GM23248 (cell line): ENCODE results near the gene SUPT3H. TPM values are rescaled to one million over a fixed set of nuclear protein-coding genes. Genes with fewer than 3 reads are reported as not detected.

Source experiments
- DNase-seq: peaks from one replicate; pipeline ENCODE4 v3.0.0-alpha.2; 2015
- H2AFZ ChIP-seq: fragments of 200-600 bp; sonication (generic); 2 replicates; pipeline ENCODE4 v1.6.1; 2016; ENCODE audit warnings: antibody characterized with exemption
- H3F3A ChIP-seq: fragments of 200-600 bp; sonication (generic); 2 replicates; pipeline ENCODE4 v1.6.1; 2016; ENCODE audit warnings: mild to moderate bottlenecking, antibody characterized with exemption, mixed run types; ENCODE audit not compliant: insufficient read depth
- H3K27ac ChIP-seq: fragments of 200-600 bp; sonication (generic); 2 replicates; pipeline ENCODE4 v1.5.1; 2016; ENCODE audit warnings: mild to moderate bottlenecking
- H3K27me3 ChIP-seq: fragments of 200-600 bp; sonication (generic); replicated peaks from 2 replicates; pipeline ENCODE4 v1.6.1; 2016; ENCODE audit warnings: mild to moderate bottlenecking; ENCODE audit not compliant: insufficient read depth
- H3K36me3 ChIP-seq: fragments of 200-600 bp; sonication (generic); 2 replicates; pipeline ENCODE4 v1.6.1; 2016; ENCODE audit warnings: low read depth, mild to moderate bottlenecking
- H3K4me1 ChIP-seq: fragments of 200-600 bp; sonication (generic); 2 replicates; pipeline ENCODE4 v1.6.1; 2016; ENCODE audit warnings: mild to moderate bottlenecking; ENCODE audit not compliant: insufficient read depth
- H3K4me2 ChIP-seq: fragments of 200-600 bp; sonication (generic); one replicate; pipeline ENCODE4 v1.6.1; 2016; ENCODE audit warnings: mild to moderate bottlenecking; ENCODE audit not compliant: unreplicated experiment
- H3K4me3 ChIP-seq: fragments of 200-600 bp; sonication (generic); 2 replicates; pipeline ENCODE4 v1.5.1; 2016; ENCODE audit warnings: mild to moderate bottlenecking
- H3K79me2 ChIP-seq: fragments of 200-600 bp; sonication (generic); 2 replicates; pipeline ENCODE4 v1.6.1; 2016; ENCODE audit warnings: mild to moderate bottlenecking; ENCODE audit not compliant: insufficient read depth
- H3K9ac ChIP-seq: fragments of 200-600 bp; sonication (generic); 2 replicates; pipeline ENCODE4 v1.6.1; 2016; ENCODE audit warnings: mild to moderate bottlenecking
- H3K9me2 ChIP-seq: fragments of 200-600 bp; sonication (generic); 2 replicates; pipeline ENCODE4 v1.6.1; 2016; ENCODE audit warnings: mixed run types, mild to moderate bottlenecking, moderate library complexity; ENCODE audit not compliant: insufficient read depth
- H3K9me3 ChIP-seq: fragments of 200-600 bp; sonication (generic); one replicate; pipeline ENCODE4 v1.6.1; 2017; ENCODE audit warnings: low read depth
- H4K20me1 ChIP-seq: fragments of 200-600 bp; sonication (generic); 2 replicates; pipeline ENCODE4 v1.6.0; 2016; ENCODE audit not compliant: insufficient read depth
- EZH2 ChIP-seq: fragments of 200-600 bp; sonication (generic); IDR thresholded peaks from 2 replicates; pipeline ENCODE4 v1.6.1; 2018; ENCODE audit warnings: antibody characterized with exemption, mild to moderate bottlenecking; ENCODE audit not compliant: insufficient read depth, poor library complexity, severe bottlenecking
- EZH2phosphoT487 ChIP-seq: fragments of 200-600 bp; sonication (generic); IDR thresholded peaks from 2 replicates; pipeline ENCODE4 v1.6.1; 2018; ENCODE audit warnings: antibody characterized with exemption, moderate library complexity, mild to moderate bottlenecking, low read depth; ENCODE audit not compliant: insufficient read depth
- WGBS, 2 experiments: methylation state at CpG; one replicate each; pipeline ENCODE4 v1.1.6; 2015 to 2017; ENCODE audit warnings: low lambda C conversion rate in 2 of 2, low coverage in 1 of 2; ENCODE audit errors: missing lambda C conversion rate in 2 of 2; 5-methylcytosine and 5-hydroxymethylcytosine counted together
- in situ Hi-C: fragments of 300-500 bp; cut with MboI; formaldehyde crosslinking; loops from 2 replicates; pipeline ENCODE4 v1.15.0; 2020
- polyA plus RNA-seq: library from polyadenylated mRNA; unstranded; fragments of >200 nt; fragmentation: Nextera tagmentation; extraction: Ambion mirVana; gene quantifications from 2 replicates; pipeline ENCODE4 v1.2.1, GENCODE V29; 2016
- total RNA-seq: library from RNA; depleted of rRNA; stranded (reverse); fragments of >200 nt; shearing (Covaris generic); gene quantifications from 2 replicates; pipeline ENCODE4 v1.2.3, GENCODE V29; 2014

Gene SUPT3H
- total and polyA plus RNA-seq, 2 experiments from 2014 or later = 9.3 to 12.4 TPM

DNA sequence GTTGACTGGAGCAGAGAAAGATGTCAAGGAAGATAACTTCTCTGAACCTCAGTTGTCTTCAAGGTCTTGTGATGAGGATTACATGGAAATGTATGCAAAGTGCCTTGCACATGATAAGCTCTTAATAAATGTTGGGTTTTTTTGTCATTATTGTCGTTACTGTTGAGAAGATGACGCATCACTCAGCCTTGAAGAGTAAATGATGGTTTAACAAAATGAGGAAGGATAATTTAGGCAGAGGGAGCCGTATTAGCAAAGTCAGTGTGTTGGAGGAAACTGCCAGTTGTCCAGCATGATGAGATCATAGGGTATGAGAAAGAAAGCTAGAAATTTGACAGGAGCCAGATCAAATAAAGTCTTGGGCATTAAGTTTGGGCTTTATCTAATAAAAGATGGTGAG, 8.8 kb upstream of the SUPT3H start:
- H3K4me1 ChIP-seq = peaks cover 36% of the 10 kb centered on the region
- in situ Hi-C loops = no loop called here
- no peak overlapping the region for H2AFZ ChIP-seq
- no peaks in the 10 kb centered on the region for H3K9me3 ChIP-seq
- H3K9me2 ChIP-seq = no peaks in the 10 kb centered on the region
- no peak overlapping the region for H3K4me3 ChIP-seq
- WGBS, 2 experiments = 59 to 61% methylated on average over 3 of the region's 3 CpGs
- H3F3A ChIP-seq = peaks cover 34% of the 10 kb centered on the region
- no peaks in the 10 kb centered on the region for H3K27me3 ChIP-seq
- TF ChIP-seq EZH2 = no peak
- no peak for TF ChIP-seq EZH2phosphoT487
- H4K20me1 ChIP-seq = no peaks in the 10 kb centered on the region
- H3K4me2 ChIP-seq = peak overlapping the region; percentile 66
- H3K9ac ChIP-seq = no peak overlapping the region
- H3K79me2 ChIP-seq = no peaks in the 10 kb centered on the region
- H3K27ac ChIP-seq = peak overlapping the region; percentile 83
- no peaks in the 10 kb centered on the region for H3K36me3 ChIP-seq
- DNase-seq = peak; percentile 25

DNA sequence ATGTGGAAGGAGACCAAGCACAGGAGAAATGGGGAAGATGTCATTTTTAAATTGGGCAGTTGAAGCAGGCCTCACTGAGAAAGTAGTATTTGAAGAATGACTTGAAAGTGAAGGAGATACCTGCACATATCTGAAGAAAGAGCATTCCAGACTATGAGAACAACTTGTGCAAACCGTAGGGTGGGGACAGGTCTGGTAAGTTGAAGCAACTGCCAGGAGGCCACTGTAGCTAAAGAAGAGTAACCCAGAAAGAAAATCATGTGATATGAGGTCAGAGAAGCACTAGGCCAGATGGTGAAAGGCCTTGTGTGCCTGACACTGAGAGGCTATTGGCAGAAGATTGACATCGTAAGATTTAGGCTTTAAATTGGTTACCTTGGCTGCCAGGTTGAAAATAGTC, 4.7 kb upstream of the SUPT3H start:
- H3F3A ChIP-seq = peaks cover 13% of the 10 kb centered on the region
- no peak overlapping the region for H3K4me2 ChIP-seq
- no peaks in the 10 kb centered on the region for H4K20me1 ChIP-seq
- DNase-seq = no peak
- no peaks in the 10 kb centered on the region for H3K9me3 ChIP-seq
- peaks cover 11% of the 10 kb centered on the region for H3K79me2 ChIP-seq
- H3K27ac ChIP-seq = no peak overlapping the region
- no peak overlapping the region for H2AFZ ChIP-seq
- no peaks in the 10 kb centered on the region for H3K36me3 ChIP-seq
- in situ Hi-C loops = no loop called here
- H3K27me3 ChIP-seq = no peaks in the 10 kb centered on the region
- 95 to 100% methylated on average over 2 of the region's 2 CpGs for WGBS, 2 experiments
- H3K4me1 ChIP-seq = peaks cover 21% of the 10 kb centered on the region
- no peak overlapping the region for H3K4me3 ChIP-seq
- no peak overlapping the region for H3K9ac ChIP-seq
- no peak for TF ChIP-seq EZH2
- no peak for TF ChIP-seq EZH2phosphoT487
- H3K9me2 ChIP-seq = no peaks in the 10 kb centered on the region

- peaks cover 22% of the 10 kb centered on the region for H3K4me1 ChIP-seq
- TF ChIP-seq EZH2 (no peak), EZH2phosphoT487 (no peak)
- H3K27me3 ChIP-seq = no peaks in the 10 kb centered on the region
- H3K27ac ChIP-seq = peak overlapping the region; percentile 91
- peak; percentile 73 for DNase-seq
- H3K4me2 ChIP-seq = peak overlapping the region; percentile 88
- peaks cover 37% of the 10 kb centered on the region for H3K79me2 ChIP-seq
- H4K20me1 ChIP-seq = no peaks in the 10 kb centered on the region
- H3K9me3 ChIP-seq = no peaks in the 10 kb centered on the region
- H3K36me3 ChIP-seq = no peaks in the 10 kb centered on the region
- H2AFZ ChIP-seq = peak overlapping the region; percentile 87
- in situ Hi-C loops = no loop called here
- 2% methylated on average over 21 of the region's 21 CpGs for WGBS, 2 experiments
- no peaks in the 10 kb centered on the region for H3K9me2 ChIP-seq
- peaks cover 5% of the 10 kb centered on the region; the same call in 1 of the 2 replicates for H3F3A ChIP-seq
- peak overlapping the region; percentile 94 for H3K9ac ChIP-seq
- H3K4me3 ChIP-seq = peak overlapping the region; percentile 86
Measured at GRCh38 chr6:45378334-45378926, 696 bp upstream of the SUPT3H start.

GRCh38 chr6:45377043-45377553, 636 bp downstream of the SUPT3H start:
- DNase-seq = peak; percentile 58
- peak overlapping the region; percentile 91 for H3K27ac ChIP-seq
- H4K20me1 ChIP-seq = no peaks in the 10 kb centered on the region
- H3K4me2 ChIP-seq = peak overlapping the region; percentile 88
- no peaks in the 10 kb centered on the region for H3K27me3 ChIP-seq
- H3K36me3 ChIP-seq = no peaks in the 10 kb centered on the region
- TF ChIP-seq EZH2phosphoT487 (no peak), EZH2 (no peak)
- peaks cover 22% of the 10 kb centered on the region for H3K4me1 ChIP-seq
- H3K9me3 ChIP-seq = no peaks in the 10 kb centered on the region
- in situ Hi-C loops = no loop called here
- H3K9me2 ChIP-seq = no peaks in the 10 kb centered on the region
- H3K9ac ChIP-seq = peak overlapping the region; percentile 94
- H2AFZ ChIP-seq = peak overlapping the region; percentile 87
- H3K79me2 ChIP-seq = peaks cover 44% of the 10 kb centered on the region
- 1% methylated on average over 19 to 21 of the region's 21 CpGs for WGBS, 2 experiments
- peaks cover 5% of the 10 kb centered on the region; the same call in 1 of the 2 replicates for H3F3A ChIP-seq
- H3K4me3 ChIP-seq = peak overlapping the region; percentile 86
